Panc1 (cell line): ENCODE measurements around the gene HOXA10.

ENCODE experiments used
- TCF7L2 ChIP-seq: IDR thresholded peaks from 2 replicates; pipeline ENCODE4 v1.6.1; 2011; ENCODE audit warnings: mild to moderate bottlenecking, low read depth, low read length, inconsistent platforms
- TF ChIP-seq, protein P1 (sequence below): fragments of 450-650 bp; IDR thresholded peaks from 2 replicates; pipeline ENCODE4 v1.5.1; 2017; ENCODE audit warnings: mild to moderate bottlenecking

DNA sequence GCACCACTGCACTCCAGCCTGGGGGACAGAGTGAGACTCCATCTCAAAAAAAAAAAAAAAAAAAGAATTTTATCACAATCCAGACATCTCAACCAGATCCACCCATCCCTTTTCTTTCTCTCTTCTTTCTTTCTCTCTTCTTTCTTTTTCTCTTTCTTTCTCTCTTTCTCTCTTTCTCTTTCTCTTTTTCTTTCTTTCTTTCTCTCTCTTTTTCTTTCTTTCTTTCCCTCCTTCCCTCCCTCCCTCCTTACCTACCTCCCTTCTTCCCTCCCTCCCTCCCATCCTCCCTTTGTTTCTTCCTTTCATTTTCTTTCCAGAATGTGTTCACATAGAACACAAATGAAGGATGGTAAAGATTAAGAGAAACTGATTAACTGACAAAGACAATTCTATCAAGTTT lies 43.8 kb upstream of the HOXA10 start:
- TF ChIP-seq, protein P1, sequence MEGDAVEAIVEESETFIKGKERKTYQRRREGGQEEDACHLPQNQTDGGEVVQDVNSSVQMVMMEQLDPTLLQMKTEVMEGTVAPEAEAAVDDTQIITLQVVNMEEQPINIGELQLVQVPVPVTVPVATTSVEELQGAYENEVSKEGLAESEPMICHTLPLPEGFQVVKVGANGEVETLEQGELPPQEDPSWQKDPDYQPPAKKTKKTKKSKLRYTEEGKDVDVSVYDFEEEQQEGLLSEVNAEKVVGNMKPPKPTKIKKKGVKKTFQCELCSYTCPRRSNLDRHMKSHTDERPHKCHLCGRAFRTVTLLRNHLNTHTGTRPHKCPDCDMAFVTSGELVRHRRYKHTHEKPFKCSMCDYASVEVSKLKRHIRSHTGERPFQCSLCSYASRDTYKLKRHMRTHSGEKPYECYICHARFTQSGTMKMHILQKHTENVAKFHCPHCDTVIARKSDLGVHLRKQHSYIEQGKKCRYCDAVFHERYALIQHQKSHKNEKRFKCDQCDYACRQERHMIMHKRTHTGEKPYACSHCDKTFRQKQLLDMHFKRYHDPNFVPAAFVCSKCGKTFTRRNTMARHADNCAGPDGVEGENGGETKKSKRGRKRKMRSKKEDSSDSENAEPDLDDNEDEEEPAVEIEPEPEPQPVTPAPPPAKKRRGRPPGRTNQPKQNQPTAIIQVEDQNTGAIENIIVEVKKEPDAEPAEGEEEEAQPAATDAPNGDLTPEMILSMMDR, result no peak
- no peak for TF ChIP-seq TCF7L2
